Activated CD4-positive, CD25-positive, alpha-beta regulatory T cell treated with anti-CD3 and anti-CD28 coated beads, Interleukin-2, amount 50 U/mL, for 24 hours (primary cell): ENCODE data around the gene OXCT1.

Source experiments
- ATAC-seq, 2 donors: fragments of 150-1000 bp; cut with Tn5 transposase; one replicate each; pipeline ENCODE4 v1.10.0; 2021; ENCODE audit warnings: mild to moderate bottlenecking in 1 of 2, moderate library complexity in 1 of 2

The OXCT1 gene

GRCh38 chr5:41869724-41870626, at the start of gene OXCT1:
OXCT1 (minus strand) TSS chr5:41870425; CDS start chr5:41870358, 67 bp downstream.
- peak; percentile 95 to 97 for ATAC-seq

DNA sequence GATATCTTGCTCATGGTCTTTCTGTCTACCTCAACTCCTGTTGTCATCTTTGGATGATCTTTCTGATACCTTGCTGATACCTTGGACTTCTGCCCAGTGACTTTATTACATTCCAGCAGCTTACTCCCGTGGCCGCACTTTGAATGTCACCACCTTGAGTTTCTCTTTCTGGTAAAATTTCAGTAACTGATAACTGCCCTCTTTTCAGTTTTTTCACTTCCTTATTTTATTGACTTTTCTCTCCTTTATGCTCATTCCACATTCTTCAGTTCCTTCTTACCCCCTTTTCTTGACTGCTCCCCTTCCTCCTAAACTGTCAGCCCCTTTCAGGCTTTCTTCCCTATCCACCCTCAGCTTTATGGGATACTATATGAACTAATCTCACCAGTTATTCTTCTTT, 47.9 kb upstream of the OXCT1 start:
- no peak for ATAC-seq

DNA sequence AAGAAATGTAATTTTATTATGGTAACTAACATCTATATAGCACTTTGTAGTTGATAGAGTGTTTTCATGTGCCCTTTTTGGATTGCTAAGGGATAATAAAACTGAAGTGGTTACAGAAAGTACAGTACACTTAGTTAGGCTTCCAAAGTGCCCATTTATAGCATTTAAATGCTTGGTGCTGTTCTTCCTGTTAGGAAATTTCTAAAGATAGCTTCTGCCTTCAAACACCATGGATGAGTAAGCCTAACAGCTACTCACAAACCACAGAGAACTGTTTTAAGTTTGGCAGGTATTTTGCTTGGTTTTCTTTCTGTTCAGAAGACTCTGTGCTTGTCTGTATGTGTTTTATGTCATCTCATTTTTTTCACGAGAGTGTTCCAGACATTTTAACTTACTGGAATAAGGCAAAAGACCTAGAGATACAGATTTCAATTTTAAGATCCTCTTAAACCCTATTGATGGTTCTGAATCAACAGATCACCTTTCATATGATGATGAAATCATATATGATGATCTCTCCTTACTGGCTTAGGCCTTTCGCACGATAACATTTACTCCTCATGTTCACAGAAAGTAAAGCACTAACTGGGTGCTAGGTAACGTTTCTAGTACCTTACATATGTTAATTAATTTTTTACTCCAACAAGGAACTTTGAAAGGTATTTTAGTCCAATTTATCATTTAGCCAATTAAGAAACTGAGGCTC, 38.3 kb upstream of the OXCT1 start:
- no peak for ATAC-seq

- ATAC-seq = no peak
These were observed 35.9 kb upstream of the OXCT1 start for GRCh38 chr5:41906151-41906550.

DNA sequence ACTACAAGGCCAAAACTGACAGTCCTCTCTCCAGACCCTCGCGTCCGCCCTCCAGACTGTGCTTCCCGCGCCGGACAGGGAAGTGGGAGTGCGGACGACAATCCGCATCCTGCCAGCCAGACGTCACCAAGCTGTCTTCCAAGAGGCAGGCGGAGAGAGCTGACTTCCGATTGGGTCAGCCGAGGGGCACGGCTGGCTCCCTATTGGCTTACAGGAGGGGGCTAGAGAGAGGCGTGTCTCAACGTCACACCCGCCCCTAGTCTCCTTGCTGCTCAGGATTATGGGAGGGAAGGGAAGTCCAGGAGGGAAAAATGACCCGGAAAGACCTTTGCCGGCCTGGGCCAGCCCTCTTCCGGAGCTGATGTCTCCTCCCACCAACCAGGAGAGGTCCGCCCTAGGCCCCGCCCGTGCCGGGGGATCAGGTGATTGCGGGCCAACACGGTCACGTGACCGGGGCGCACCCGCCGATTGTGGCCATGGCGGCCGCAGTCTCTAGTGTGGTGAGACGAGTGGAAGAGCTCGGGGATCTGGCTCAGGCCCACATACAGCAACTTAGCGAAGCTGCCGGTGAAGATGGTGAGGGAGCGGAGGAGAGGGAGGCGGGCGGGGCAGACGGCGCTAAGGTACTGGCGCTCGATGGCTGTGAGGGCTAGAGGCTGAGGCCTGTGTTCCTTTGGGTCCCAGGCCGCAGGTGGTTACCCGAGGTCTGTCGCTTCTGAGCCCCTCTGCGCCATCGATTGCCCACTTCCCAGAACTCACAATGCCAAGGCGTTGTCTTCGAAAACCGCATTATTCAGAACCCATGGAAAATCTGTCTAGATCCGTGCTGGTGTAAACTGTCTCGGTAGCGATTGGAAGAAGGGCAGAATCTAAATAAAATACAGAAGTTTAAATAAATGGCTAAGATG, 33.9 kb upstream of the OXCT1 start, which contains the start of gene RIMOC1:
Gene RIMOC1 (plus strand): TSS at position 453 of the 908 bp plus-strand sequence. CDS start 24 bp downstream, at position 477.
- peak; percentile 96 for ATAC-seq

- ATAC-seq = no peak
These were observed 33.2 kb upstream of the OXCT1 start for GRCh38 chr5:41903382-41903891.

DNA sequence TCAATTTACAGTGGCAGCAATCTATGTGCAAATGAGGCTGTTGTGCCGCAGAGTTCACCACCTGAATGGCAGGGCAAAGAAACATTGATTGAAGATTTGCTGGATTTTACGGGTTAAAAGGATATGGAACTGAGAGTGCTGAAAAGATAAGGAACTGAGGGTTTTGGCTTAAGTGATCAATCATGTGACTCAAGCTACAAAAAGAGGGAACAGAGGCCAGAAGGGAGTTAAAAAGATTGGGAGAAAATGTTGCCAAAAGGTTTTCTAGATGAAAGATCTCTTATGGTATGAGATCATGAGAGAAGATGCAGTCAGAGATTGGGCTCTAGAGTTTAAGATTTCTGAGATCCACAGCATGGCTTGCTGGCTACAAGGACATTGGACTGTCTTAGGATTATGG, 26.0 kb upstream of the OXCT1 start:
- ATAC-seq = no peak

DNA sequence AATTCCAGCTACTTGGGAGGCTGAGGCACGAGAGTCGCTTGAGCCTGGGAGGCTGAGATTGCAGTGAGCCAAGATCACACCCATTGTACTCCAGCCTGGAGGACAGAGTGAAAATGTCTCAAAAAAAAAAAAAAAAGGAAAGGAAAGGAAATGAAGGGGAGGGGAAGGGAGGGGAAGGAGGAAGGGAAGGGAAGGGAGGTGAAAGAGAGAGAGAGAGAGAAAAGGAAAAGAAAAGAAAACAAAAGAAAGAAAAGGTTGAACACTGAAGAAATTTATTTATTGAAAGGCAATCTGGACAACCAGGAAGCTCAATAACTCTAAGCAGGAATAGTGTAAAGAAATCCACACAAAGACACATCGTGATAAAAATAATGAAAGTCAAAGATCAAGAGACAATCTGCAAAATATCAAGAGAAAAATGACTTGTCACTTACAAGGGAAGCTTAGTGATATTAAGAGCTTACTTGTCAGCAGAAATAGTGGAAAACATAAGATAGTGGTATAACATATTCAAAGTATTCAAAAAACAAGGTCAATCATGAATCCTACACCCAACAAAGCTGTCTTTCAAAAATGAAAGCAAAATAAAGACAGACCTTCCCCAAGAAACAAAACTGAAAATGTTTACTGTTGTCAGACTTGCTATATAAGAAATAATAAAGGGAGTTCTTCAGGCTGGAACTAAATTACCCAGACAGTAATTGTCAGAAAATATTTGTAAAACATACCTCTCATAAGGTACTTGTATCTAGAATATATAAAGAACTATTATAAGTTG, 23.0 kb upstream of the OXCT1 start:
- peak in 1 of 2 donors; percentile 53 for ATAC-seq

DNA sequence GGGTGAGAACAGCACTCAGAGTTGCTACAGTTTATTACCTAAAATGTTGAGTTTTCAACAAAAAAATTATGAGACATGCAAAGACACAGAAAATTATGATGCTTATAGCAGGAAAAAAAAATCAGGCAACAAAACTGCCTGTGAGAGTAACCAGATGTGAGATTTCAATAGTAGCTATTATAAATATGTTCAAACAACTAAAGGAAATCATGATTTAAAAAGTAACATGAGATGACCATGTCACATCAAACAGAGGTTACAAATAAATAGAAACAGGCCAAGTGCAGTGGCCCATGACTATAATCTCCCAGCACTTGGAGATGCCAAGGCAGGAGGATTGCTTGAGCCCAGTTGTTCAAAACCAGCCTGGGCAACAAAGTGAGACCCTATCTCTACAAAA, 21.8 kb upstream of the OXCT1 start:
- no peak for ATAC-seq

- no peak for ATAC-seq
These were observed 21.0 kb upstream of the OXCT1 start for GRCh38 chr5:41891066-41891707.

GRCh38 chr5:41885286-41885685, 15.1 kb upstream of the OXCT1 start:
- ATAC-seq = no peak

DNA sequence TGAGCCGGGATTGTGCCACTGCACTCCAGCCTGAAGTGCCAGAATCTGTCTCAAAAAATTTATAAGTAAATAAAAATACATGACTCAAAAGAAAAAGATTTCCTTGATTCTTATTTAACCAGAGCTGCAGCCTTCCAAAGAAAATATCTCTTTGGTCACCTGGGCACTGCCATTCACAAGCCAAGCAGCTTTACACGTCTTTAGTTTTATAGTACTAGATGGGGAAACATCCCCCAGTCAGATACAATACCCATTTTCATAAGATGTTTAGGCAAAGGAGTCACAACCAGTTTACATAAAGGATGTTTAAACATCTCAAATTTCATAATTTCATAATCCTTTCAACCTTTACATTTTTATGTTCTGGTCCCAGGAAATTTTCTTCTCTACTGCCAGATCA, 13.7 kb upstream of the OXCT1 start:
- no peak for ATAC-seq

- no peak for ATAC-seq
These were observed 13.0 kb upstream of the OXCT1 start for GRCh38 chr5:41883243-41883642.

DNA sequence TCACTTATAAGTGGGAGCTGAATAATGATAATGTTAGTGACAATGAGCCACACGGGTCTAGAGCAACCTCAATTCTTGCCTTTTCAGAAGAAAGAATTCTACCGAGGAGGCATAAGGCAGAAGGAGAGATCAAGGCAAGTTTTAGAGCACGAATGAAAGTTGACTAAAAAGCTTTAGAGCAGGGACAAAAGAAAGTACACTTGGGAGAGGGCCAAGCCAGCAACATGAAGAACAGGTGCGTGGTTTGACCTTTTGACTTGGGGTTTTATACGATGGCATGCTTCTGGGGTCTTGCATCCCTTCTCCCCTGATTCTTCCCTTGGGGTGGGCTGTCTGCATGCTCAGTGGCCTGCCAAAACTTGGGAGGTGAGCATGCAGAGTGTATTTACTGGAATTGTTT, 12.5 kb upstream of the OXCT1 start:
- ATAC-seq = no peak

DNA sequence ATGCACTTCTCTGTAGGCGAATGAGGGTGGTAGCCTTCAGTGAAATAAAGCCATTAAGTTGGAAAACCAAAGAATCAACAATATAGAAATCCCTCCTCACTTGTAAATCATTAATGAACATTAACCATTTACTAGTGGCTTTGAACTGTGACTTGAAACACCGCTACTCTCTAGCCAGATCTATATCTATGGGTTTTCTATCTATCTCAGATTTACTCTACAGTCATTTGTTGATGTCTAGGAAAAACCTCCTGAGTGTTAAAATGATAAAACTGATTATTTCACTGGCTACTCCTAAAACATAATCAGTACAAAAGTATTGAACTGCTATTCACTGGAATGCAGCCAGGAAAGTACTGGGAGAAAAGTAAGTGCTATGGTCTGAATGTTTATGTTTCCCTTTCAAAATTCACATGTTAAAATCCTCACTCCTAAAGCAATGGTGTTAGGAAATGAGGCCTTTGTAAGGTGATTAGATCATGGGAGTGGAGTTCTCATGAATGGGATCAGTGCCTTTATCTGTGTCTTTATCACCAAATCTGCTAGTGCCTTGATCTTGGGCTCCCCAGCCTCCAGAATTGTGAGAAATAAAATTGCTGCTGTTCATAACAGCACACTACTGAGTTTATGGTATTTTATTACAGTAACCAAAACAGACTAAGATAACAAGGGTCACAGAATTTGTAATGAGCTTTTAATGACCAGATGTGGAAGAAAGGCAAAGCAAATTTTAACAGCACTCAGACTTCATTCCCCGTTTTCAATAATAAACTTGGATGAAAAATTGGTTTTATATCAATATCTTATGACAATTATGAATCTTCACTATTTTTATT, 8.6 kb upstream of the OXCT1 start:
- ATAC-seq = no peak

- ATAC-seq = no peak
These were observed 7.9 kb upstream of the OXCT1 start for GRCh38 chr5:41878173-41878572.

DNA sequence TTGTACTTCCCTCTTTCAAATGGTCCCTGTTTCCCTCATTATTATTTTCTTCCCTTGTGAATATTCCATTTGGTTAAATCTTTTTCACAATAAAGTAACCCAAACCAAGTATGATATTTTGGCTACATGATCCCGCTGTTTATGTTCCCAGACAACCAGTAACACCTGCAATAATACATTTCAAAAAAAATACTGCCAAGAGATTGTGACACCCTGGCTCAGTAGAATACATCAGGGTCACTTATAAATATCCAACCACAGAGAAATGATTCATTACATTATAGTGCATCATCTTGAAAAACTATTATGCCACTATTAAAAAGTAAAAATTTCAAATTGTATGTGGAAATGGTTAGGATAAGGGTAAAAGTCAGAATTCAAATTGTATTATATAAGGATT, 7.2 kb upstream of the OXCT1 start:
- no peak for ATAC-seq

GRCh38 chr5:41876678-41877077, 6.5 kb upstream of the OXCT1 start:
- no peak for ATAC-seq

GRCh38 chr5:41875121-41875520, 4.9 kb upstream of the OXCT1 start:
- ATAC-seq = no peak

DNA sequence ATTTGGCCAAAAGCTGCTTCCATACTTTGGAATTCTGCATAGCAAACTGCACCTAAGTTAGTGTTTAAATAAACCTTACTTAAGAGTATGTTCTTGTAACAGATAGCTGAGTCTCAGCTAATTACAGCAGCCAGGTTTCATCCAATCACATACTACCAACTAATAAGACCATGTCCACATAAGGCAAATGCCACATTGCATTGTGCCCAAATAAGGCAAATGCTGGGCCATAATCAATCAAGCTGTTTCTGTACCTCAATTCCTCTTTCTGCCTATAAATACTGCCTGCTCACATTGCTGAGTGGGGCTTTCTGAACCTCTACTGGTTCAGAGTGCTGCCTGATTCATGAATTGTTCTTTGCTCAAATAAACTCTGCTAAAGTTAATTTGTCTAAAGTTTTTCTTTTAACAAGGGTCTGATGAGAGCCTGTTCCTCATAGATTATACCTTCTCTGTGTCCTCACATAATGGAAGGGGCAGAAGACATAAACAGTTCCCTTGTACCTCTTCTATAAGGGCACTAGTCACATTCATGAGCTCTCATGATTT, 4.4 kb upstream of the OXCT1 start:
- ATAC-seq = no peak
